Measurements from ENCODE around the gene RIPK1. TPM values are rescaled to one million over a fixed set of nuclear protein-coding genes. Genes with fewer than 3 reads are reported as not detected.
"Not testable (repeated sequence)": the region's sequence is repeated elsewhere in the genome, so short reads cannot be mapped to it uniquely, and the experiment has no call there.

RIPK1 gene
- total and polyA plus RNA-seq, 9 of the 15 experiments (the other 6 are each of a cell fraction or from before 2014, with no cell fraction given), result 3.8 to 24.9 (median 17.7) TPM

GRCh38 chr6:3061501-3061941 is 6.8 kb upstream of the RIPK1 start (continued):
- TF ChIP-seq MYNN (IDR thresholded peaks at IDR 0.05) (no peak), MYNN (CRISPR knock-in tag; IDR thresholded peaks at IDR 0.05) (no peak)

DNA sequence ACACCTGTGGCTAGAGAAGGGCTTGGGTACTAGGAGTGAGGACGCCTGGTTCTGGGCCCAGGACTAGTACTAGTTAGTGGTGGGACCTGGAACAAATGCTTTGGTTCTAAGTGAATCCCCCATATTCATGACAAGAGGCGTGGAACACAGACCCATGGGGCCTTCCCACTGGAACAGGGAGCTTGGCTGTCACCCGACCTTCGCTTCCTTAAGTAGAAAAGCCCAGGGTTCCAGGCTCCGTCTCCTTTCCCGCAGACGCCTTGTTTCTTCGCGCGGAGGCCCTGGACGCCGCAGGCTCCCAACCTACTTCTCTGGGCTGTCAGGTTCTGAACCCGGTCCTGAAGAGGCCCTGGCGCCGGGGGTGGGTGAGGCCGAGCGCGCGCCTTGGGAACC is 5.0 kb upstream of the RIPK1 start:
- BruUV-seq (replicated peaks); intact Hi-C loops (cut with micrococcal nuclease); H4K20me1 ChIP-seq (replicated peaks; ENCODE audit: control insufficient read depth, insufficient read depth, low read length); H3K27me3 ChIP-seq (ENCODE audit: control insufficient read depth in 2 of 2, insufficient read depth in 2 of 2, low read length in 2 of 2); CTCF ChIA-PET (ENCODE audit: low intra/inter-chr PET ratio); H3K36me3 ChIP-seq (ENCODE audit: control insufficient read depth, insufficient read depth, low read length); DNase-seq (ENCODE audit: extremely low read depth in 1 of 4, low spot score in 3 of 4); H3K9me3 ChIP-seq (replicated peaks; ENCODE audit: control insufficient read depth, insufficient read depth, low read depth, low read length); ATAC-seq; H3K9me1 ChIP-seq (ENCODE audit: control insufficient read depth, insufficient read depth, low read length); in situ Hi-C loops (cut with MboI); FAIRE-seq: not testable (repeated sequence)
- peak overlapping the region; percentile 88 for H2AFZ ChIP-seq (ENCODE audit: low read depth, low read length)
- TF ChIP-seq PHF20 (IDR thresholded peaks at IDR 0.05; ENCODE audit: partially characterized antibody) (peak; percentile 4), GTF2E2 (tag; IDR thresholded peaks at IDR 0.05) (peak; percentile 8; the same call in 1 of the 2 replicates)
- H3K79me2 ChIP-seq (ENCODE audit: control insufficient read depth, insufficient read depth, low read length), result peaks cover 44% of the 10 kb centered on the region
- H3K27ac ChIP-seq (ENCODE audit: extremely low read depth, low read depth, low read length), result peak overlapping the region; percentile 80; the same call in 2 of the 3 replicates
- peak overlapping the region; percentile 81 for H3K4me2 ChIP-seq (ENCODE audit: insufficient read depth, low read length)
- peak overlapping the region; percentile 81 for H3K4me3 ChIP-seq
- peaks cover 22 to 33% of the 10 kb centered on the region in 2 experiments for H3K4me1 ChIP-seq (replicated peaks in 1 of 2; ENCODE audit: control insufficient read depth in 2 of 2, insufficient read depth in 2 of 2, low read length in 2 of 2)
- H3K9ac ChIP-seq (ENCODE audit: insufficient read depth in 1 of 2, low read depth in 2 of 2, low read length in 2 of 2), result peak overlapping the region; percentile 74 to 93; a peak in 3 of 4 replicates
- POLR2A ChIA-PET, result interaction anchor here (0.5 to 1.4 kb wide), 23 partner anchors 9 to 325 kb away, joined by 3 to 17 read pairs (median 3); partner anchors contain the start of genes NQO2 and WRNIP1
- WGBS (ENCODE audit: insufficient coverage, low coverage, missing lambda C conversion rate), result 6% methylated on average over 4 of the region's 19 CpGs
